Left kidney (tissue), 2 donors: ENCODE results near the gene YPEL1. TPM values are rescaled to one million over a fixed set of nuclear protein-coding genes. Genes with fewer than 3 reads are reported as not detected.
"Not testable (repeated sequence)": the region's sequence is repeated elsewhere in the genome, so short reads cannot be mapped to it uniquely, and the experiment has no call there.

ENCODE experiments used
- DNase-seq: peaks from one replicate; pipeline ENCODE4 v3.0.0-alpha.2; 2013
- polyA plus RNA-seq: library from polyadenylated mRNA; unstranded; fragments of 120-200 nt; gene quantifications from one replicate; pipeline ENCODE4 v1.2.1, GENCODE V29; 2013; ENCODE audit not compliant: insufficient read length

Gene YPEL1
- polyA plus RNA-seq, 1 donor, result 20.9 TPM

DNA sequence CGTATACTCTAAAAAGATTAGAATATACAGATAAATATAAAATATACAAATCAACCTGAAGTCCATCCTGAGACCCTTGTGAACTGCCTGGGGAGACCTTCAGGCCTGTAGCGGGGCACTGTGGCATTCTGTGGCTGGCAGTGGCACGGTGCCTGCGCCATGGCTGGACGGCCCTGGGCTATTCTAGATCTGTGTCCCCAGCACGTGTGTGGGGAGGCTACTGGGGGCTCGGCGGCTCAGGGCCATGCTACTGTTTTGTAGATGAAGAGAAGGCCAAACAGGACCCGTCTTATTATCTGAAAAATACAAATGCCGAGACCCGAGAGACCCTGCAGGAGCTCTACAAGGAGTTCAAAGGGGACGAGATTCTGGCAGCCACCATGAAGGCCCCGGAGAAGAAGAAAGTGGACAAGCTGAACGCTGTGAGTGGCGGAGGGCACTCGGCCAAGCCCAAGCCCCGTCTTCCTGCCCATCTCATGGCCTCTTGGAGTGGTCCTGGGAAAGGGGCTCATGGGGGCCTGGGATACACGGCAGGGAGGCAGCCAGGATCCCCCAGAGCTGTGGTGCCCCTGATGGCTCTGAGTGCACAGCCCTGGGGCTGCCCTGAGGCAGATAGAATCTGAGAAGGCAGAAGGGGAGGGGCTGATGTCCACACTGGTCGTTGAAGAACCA is 51.0 kb downstream of the YPEL1 start:
- no peak for DNase-seq

DNA sequence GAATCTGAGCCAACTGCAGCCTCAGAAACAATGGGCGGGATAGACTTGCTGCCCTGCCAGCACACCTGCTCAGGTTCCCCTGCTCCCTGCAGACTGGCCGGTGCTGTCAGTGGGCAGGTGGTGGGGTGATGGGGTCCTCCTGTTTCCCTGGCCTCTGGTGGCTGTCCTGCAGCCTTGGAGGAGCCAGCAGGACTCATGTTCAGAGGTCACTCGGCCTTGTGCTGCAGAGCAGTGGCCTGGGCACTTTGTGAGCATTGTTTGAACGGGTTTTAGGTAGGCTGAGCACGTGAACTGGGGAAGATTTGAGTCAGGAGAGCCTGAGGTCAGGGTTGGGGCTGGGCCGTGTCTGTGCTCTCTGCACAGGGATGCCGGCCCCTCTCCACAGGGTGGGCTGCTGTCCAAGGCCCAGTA is 52.2 kb downstream of the YPEL1 start:
- DNase-seq, result no peak

DNA sequence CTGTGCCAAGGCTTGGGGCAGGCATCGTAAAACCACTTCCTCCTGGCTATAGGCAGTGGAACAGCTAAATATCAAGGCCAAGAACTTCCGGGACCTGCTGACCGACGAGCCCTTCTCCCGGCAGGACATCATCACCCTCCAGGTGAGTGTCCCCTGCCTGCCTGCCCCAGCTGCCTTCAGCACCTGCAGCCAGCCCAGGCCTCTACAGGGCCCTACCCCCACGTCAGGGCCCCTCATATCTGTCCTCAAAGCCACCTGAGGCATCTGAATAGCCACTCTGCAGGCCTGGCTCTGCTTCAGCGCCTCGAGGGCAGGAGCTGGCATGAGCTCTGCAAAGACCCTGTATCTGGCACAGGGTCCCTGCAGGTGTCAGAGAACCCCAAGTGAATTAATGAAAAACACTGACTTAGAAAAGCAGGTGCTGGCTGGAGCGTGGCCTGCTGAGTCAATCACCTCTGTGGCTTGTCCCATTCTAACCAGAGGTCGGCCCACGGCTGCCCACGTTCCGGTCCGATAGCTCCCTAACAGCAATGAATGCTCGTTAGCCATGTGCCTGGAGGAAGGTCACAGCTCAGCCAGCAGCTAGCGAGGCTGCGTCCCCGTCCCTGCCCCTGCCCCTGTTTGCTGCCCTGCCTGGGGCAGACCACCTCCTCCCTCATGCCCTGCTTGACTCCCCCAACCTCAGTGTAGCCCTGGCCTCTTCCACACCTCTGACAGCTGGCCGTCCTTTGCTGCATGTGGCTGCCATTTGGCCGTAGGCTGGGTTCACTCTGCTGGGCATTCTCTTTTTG is 53.0 kb downstream of the YPEL1 start:
- no peak for DNase-seq

DNA sequence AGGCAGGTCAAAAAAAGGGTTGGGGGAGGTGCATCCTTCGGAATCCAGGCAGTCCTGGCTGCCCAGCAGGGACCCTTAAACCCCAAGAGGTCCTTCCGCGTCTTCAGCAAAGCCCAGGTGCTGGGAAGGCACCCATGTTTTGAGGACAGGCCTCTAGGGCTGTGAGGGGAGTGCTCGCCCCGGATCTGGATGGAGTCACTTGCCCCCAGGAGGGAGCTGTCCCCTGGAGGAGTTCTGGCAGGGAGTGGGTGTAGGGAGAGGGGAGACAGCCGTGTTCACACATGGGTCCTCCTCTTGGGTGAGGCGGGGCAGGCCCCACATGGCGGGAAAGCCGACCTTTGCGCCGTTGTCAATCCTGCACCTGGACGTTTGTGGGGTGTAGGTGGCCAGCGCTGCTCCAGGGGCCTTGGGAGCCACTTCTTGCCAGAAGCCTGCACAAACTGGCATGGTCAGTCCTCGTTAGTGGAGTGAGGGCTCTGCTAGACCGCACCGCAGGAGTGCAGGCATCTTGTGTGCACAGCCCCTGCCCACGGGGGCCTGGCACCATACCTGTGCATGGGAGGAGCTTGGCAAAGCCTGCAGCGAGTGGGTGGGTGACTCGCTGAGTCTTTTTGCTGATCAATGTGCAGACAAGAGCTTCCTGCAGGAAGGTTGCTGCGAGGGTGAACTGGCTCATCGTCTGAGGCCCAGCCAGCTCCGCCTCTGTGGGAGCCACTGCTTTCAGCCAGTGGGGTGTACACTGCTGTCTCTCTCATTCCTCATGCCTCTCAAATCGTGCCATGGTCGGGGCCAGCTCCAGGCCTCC is 53.8 kb downstream of the YPEL1 start:
- no peak for DNase-seq

DNA sequence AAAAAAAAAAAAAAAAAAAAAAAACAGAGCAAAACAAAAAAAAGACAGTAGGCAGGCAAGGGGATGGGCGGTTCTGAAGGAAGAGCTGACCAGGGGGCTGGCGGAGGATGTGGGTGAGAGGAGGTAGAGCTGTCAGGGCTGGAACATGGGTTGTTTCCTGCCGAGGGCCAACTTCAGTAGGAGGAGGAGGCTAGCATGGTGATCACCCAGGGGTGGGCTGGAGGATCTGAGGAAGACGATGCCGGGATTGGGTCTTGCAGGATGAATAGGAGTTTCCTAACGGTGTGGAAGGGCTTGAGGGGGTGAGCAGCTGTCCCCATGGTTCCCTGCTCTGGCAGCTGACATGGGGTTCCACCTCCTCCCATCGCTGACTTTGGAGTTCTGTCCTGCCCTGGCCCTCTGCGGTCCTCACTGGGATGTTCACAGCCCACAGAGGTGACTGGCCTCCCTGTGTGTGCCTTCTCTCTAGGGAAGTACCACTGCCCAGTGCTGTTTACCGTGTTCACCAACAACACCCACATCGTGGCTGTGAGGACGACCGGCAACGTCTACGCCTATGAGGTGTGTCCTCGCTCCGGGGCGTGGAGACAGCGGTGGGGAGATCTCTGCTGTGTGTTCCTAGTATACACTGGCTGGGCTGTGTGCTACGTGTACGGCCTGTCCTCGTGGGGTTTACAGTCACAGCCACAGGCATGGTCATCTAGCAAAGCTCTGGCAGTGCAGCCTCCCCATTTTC is 54.6 kb downstream of the YPEL1 start:
- no peak for DNase-seq

DNA sequence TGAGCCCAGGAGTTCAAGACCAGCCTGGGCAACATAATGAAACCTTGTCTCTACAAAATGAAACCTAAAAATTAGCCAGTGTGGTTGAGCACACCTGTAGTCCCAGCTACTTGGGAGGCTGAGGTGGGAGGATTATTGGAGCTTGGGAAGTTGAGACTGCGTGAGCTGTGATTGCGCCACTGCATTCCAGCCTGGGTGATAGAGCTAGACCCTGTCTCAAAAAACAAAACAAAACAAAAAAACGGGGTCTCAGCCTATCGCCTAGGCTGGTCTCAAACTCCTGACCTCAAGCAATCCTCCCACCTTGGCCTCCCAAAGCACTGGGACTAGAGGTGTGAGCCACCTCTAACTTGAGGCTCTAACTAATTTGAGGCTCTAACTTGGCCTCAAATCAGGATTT is 56.2 kb downstream of the YPEL1 start:
- no peak for DNase-seq

DNA sequence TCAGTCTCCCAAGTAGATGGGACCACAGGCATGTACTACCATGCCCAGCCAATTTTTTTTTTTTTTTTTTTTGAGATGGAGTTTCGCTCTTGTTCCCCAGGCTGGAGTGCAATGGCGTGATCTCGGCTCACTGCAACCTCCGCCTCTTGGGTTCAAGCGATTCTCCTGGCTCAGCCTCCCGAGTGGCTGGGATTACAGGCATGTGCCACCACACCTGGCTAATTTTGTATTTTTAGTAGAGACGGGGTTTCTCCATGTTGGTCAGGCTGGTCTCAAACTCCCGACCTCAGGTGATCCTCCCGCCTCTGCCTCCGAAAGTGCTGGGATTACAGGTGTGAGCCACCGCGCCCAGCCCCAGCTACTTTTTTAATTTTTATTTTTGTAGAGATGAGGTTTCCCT is 56.8 kb downstream of the YPEL1 start:
- not testable (repeated sequence) for DNase-seq

DNA sequence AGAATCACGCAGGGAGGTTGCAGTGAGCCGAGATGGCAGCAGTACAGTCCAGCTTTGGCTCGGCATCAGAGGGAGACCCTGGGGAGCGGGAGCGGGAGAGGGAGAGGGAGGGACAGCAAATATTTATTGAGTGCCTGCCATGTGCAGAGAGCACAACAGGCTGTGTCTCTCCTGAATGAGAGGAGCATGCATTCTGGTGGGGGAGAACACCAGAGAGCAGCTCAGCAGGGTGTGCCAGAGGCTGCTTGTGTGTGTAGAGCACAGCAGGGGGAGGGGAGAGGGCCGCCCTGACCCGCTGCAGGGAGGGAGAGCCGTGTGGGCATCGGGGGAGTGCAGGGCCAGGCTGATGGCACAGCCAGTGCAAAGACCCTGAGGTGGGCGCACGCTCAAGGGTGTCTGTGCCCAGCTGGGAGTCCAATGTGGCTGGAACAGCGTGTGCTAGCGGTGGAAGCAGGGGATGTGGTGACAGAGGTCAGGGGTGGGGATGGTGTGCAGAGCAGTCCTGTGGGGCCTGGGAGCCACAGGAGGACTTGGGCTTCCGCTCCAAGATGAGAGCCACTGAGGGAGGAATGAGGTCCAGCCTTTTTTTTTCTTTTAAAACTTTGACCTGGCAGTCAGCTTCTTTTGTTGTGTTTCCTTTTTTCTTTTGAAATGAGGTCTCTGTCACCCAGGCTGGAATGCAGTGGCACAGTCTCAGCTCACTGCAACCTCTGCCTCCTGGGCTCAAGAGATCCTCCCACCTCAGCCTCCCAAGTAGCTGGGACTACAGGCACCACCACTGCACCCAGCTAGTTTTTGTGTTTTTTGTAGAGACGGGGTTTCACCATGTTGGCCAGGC is 57.8 kb downstream of the YPEL1 start:
- no peak for DNase-seq

DNA sequence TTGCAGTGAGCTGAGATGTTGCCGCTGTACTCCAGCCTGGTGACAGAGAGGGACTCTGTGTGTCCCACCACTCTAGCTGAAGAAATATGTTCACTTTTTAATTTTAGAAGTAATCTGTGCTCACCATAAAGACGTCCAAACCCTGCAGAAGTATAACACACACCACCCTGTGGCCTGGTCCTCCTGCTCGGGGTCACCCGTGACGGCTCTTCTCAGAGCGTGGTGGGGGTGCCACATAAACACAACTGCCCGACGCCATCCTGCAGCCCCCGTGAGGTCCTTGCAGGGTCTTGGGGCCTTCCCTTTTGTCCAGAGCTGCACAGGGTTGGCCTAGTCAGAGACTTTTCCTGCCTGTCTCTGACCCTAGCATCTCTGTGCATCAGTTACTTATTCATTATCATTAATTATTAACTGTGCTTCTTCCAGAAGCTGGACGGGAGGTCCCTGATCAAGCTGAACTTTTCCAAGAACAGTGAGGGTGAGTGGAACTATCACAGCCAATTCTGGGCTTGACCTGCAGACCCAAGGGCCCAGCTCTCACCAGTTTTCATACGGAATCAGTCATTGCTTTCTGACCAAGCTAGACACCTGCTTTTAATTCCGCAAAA is 60.9 kb downstream of the YPEL1 start:
- no peak for DNase-seq

DNA sequence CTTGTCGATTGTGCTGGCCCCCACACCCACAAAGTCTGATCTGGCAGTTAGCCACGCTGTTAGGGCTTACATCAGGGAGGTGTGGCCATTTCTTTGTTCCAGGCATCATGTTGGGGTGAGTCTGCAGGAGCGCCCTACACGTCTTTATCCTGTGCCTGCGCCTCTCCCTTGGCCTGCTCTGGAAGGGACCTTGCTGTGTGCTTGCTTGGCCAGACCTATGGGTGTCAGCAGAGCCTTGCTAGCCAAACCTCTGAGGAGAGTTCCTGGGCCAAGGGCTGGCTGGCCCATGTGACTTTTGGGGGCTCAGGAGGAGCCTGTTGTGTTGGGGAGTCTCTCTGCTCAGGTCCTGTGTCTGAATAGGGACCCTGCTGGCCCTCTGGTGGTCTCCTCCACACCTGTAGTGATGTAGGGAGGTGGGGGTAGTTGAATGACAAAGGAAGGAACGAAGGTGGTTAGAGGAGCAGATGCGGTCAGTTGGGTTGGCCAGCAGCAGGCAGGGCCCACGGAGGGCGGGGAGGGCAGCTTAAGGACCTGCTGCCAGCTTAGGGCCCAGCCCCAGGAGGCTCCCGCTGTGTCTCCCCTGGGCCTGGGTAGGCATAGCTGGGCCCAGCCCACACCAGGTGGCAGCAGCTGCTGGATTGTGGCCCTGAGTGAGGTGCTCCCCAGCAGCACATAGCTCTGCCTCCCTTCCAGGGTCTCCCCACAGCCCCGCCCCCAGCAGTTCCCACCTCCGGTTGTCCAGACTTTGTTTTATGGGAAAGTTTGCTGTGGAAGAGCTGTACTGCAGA is 61.9 kb downstream of the YPEL1 start:
- DNase-seq, result no peak

DNA sequence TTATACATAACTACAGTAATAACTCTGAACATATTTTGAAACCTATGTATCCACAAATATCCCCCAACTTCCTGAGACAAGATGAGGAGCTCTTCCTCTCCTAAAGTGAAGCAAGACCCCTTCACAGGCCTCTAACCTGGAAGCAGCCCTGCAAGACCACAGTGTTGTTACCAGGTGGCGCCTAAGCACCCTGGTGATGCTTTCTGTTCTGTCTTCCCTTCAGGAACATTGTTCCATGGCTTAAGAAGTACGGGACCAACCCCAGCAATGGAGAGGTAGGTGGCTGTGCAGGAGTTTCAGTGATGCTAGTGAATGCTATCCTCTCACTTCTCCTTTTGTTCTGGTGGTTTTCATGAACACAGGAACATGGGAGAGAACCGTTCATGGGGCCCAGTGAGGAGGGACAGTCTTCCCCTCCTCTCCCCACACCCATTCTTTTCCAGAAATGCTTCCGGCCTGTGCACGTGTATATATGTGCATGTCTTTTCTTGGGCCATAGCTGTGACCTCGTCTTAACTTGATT is 63.4 kb downstream of the YPEL1 start:
- DNase-seq, result no peak

DNA sequence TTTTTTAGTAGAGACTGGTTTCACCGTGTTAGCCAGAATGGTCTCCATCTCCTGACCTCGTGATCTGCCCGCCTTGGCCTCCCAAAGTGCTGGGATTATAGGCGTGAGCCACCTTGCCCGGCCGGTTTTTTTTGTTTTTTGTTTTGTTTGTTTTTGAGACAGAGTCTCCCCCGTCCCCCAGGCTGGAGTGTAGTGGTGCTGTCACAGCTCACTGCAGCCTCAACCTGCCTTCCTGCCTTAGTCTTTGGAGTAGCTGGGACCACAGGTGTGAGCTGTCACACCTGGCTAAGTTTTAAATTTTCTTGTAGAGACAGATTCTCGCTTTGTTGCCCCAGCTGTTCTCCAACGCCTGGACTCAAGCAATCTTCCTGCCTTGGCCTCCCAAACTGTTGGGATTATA is 66.6 kb downstream of the YPEL1 start:
- DNase-seq, result no peak

DNA sequence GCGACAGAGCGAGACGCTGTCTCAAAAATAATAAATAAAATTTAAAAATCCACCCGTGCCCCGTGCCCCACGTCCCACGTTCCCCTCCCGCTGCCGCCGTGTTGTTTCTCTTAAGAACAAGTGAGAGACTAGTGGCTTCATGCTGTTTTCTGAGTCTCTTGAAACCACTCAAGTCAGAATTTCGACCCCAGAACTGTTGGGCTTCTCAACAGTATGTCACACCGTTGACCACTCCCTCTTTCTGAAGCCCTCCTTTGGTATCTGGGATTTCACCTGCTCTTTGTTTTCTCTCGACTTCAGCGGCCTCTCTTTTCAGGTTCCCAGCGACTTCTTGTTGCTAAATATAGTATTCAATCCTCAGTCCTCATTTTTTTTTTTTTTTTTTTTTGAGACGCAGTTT is 68.8 kb downstream of the YPEL1 start:
- no peak for DNase-seq

DNA sequence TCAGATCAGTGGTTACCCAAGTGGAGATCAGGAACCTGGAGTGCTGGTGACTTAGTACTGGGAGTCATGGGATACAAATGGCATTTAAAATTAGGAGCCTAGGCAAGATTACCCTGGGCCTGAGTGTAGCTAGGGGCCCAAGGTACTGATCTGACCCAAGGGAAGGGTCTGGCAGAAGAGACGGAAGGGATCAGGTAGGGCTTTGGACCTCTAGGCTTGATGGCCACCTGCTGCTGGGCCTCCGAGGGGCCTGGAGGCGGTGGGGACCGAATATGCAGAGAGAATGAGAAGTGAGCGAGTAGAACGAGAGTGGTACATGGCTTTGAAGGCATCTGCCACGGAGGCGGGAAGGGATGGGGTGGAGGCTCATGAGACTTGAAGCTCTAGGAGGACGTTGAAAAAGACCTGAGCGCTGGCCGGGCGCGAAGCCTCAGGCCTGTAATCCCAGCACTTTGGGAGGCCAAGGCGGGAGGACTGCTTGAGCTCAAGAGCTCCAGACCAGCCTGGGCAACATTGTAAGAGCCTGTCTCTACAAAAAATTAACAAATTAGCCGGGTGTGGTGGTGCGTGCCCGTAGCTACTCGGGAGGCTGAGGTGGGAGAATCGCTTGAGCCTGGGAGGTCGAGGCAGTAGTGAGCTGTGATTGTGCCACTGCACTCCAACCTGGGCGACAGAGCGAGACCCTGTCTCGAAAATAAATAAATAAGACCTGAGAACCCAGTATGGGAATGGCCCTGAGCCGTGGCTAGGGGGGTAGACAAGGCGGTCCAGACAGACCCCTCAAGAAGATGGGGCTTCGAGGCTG is 70.3 kb downstream of the YPEL1 start:
- DNase-seq, result no peak

DNA sequence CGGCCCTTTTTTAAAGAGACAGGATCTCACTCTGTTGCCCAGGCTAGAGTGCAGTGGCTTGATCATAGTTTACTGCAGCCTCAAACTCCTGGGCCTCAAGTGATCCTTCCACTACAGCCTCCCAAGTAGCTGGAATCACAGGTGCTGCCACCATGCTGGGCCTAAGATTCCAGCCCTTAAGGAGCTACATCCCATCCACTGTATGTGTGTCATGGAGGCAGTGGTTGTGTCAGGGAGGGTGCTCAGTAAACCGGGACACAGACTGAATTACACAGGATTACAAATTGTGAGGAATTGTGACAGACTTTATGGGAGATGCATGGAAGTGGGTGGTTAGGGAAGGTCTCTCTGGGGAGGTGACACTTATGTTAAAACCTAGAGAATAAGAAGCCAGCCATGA is 71.9 kb downstream of the YPEL1 start:
- no peak for DNase-seq

DNA sequence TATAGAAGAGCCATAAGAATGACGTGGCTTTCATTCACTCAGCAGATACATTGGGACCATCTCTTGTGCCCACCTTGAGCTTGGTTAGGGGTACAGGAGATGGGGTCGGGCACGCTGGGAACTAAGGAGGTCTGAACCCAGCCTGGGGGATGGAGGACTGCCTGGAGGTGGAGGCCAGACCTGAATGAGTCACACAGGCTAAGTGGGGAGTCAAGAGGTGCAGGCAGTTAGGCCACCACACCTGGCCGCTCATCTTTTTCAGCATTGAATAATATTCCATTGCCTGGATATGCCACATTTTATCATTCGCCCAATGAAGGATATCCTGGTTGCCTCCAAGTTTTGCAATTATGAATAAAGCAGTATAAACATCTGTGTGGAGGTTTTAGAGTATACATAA is 73.6 kb downstream of the YPEL1 start:
- DNase-seq, result no peak

DNA sequence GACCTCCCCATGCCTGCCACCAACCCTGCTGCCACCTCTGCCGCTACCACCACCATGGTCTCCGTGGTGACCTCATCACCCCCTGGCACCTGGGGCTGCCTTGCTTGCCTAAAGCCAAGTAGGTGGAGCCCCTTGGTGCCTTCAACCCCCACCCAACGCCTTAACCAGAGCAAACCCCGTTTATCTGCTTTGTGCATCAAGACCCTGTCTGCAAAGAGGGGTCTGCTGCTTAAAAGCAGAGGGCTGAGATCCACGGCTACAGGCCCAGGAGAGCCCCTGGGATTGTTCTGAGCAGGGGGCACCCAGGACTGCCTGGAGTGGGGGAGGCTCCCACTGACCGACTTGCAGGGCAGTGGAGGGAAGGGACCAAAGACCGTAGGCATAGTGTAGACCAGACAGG is 74.7 kb downstream of the YPEL1 start:
- no peak for DNase-seq

DNA sequence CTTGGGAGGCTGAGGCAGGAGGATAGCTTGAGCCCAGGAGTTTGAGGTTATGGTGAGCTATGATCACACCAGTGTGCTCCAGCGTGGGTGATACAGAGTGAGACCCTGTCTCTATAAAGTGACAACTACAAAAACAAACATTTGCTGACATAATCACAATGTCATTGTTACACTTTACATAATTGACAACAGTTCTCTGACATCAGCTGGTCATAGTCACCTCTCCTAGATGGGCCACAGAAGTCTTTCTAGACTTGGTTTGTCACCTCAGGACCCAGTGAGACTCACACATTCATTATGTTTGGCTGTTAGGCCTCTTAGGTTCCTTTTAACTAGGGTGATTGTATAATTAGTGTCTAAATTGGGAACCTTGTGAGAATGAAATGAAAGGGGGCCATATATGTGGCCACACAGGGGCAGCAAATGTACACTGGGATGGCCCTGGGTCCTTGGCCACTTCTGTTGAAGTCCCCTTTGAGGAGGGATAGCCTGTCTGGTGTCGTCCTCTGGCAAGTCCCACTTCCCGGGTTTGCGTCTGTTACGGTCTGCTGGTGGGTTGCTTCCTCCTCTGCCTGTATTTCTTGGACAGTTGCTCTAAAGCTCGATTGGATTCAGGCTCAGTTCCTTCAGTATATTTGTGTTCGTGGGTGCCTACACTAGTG is 75.6 kb downstream of the YPEL1 start:
- DNase-seq, result no peak
